SK-N-SH (cell line): Measurements from ENCODE around the gene RAB21. TPM values are rescaled to one million over a fixed set of nuclear protein-coding genes. Genes with fewer than 3 reads are reported as not detected.
"Not testable (repeated sequence)": the region's sequence is repeated elsewhere in the genome, so short reads cannot be mapped to it uniquely, and the experiment has no call there.

Source experiments
- CTCF ChIA-PET: fragments of 300-600, 350-600 bp; formaldehyde crosslinking; extraction: SDS; loops from one replicate; lab custom pipeline; 2021; lab: Yijun Ruan, JAX
- POLR2A ChIA-PET: fragments of 350-600 bp; sonication (Branson Sonifier 250); formaldehyde crosslinking; extraction: SDS; loops from one replicate; lab custom pipeline; 2020; ENCODE audit warnings: antibody characterized with exemption, inconsistent platforms; lab: Yijun Ruan, JAX
- DNase-seq: peaks from one replicate; pipeline ENCODE4 v3.0.0; 2012
- H2AFZ ChIP-seq: fragments of 200-600 bp; sonication (generic); 2 replicates; pipeline ENCODE4 v1.8.1; 2016; ENCODE audit warnings: antibody characterized with exemption, mild to moderate bottlenecking, low read depth
- H3F3A ChIP-seq: fragments of 200-600 bp; sonication (generic); replicated peaks from 2 replicates; pipeline ENCODE3; 2016; ENCODE audit warnings: antibody characterized with exemption, mild to moderate bottlenecking; ENCODE audit not compliant: insufficient read depth
- H3K27ac ChIP-seq, 2 experiments: fragments of 200-500 bp in 1 of 2; fragments of 200-600 bp in 1 of 2; sonication (Bioruptor generic) in 1 of 2; sonication (generic), shearing (Covaris generic) in 1 of 2; 2 replicates each; pipeline versions ENCODE4 v1.5.1 to v1.6.1; 2014 to 2016; ENCODE audit warnings: low read depth in 2 of 2, inconsistent platforms in 1 of 2, low read length in 1 of 2, mild to moderate bottlenecking in 1 of 2, mixed read lengths in 1 of 2
- H3K27me3 ChIP-seq: fragments of 200-600 bp; sonication (generic), shearing (Covaris generic); 2 replicates; pipeline ENCODE4 v1.6.1; 2016; ENCODE audit warnings: mixed run types; ENCODE audit not compliant: insufficient read depth
- H3K36me3 ChIP-seq, 2 experiments: fragments of 200-500 bp in 1 of 2; fragments of 200-600 bp in 1 of 2; sonication (Bioruptor generic) in 1 of 2; sonication (generic) in 1 of 2; replicated peaks in 1 of 2; 2 replicates each; pipeline versions ENCODE3 to v1.5.1; 2014 to 2016; ENCODE audit warnings: low read length in 1 of 2, mild to moderate bottlenecking in 1 of 2; ENCODE audit not compliant: insufficient read depth in 2 of 2, control insufficient read depth in 1 of 2
- H3K4me1 ChIP-seq, 2 experiments: fragments of 200-500 bp in 1 of 2; fragments of 200-600 bp in 1 of 2; sonication (Bioruptor generic) in 1 of 2; sonication (generic), shearing (Covaris generic) in 1 of 2; 2 replicates each; pipeline versions ENCODE4 v1.5.1 to v1.6.1; 2014 to 2016; ENCODE audit warnings: low read depth in 1 of 2, low read length in 1 of 2, mixed run types in 1 of 2; ENCODE audit not compliant: insufficient read depth in 2 of 2, control insufficient read depth in 1 of 2
- H3K4me2 ChIP-seq: fragments of 200-600 bp; sonication (generic), shearing (Covaris generic); 2 replicates; pipeline ENCODE4 v1.6.1; 2017; ENCODE audit warnings: mixed run types
- H3K4me3 ChIP-seq, 2 experiments: fragments of 200-500 bp in 1 of 2; fragments of 200-600 bp in 1 of 2; sonication (Bioruptor generic) in 1 of 2; sonication (generic), shearing (Covaris generic) in 1 of 2; 2 replicates each; pipeline versions ENCODE4 v1.5.1 to v1.8.1; 2014 to 2016; ENCODE audit warnings: low read depth in 2 of 2, inconsistent platforms in 1 of 2, low read length in 1 of 2, mild to moderate bottlenecking in 1 of 2, mixed read lengths in 1 of 2, moderate library complexity in 1 of 2
- H3K79me2 ChIP-seq: fragments of 200-600 bp; sonication (generic); 2 replicates; pipeline ENCODE4 v1.8.1; 2017; ENCODE audit warnings: mild to moderate bottlenecking; ENCODE audit not compliant: insufficient read depth
- H3K9ac ChIP-seq: fragments of 200-600 bp; sonication (generic); 2 replicates; pipeline ENCODE4 v1.6.1; 2017; ENCODE audit warnings: mixed run types
- H3K9me2 ChIP-seq: fragments of 200-600 bp; sonication (generic); 2 replicates; pipeline ENCODE4 v1.6.1; 2017; ENCODE audit warnings: mixed run types
- H3K9me3 ChIP-seq: fragments of 200-600 bp; sonication (generic); 2 replicates; pipeline ENCODE4 v1.6.1; 2017; ENCODE audit warnings: mixed run types, mild to moderate bottlenecking, moderate library complexity
- H4K20me1 ChIP-seq: fragments of 200-600 bp; sonication (generic); 2 replicates; pipeline ENCODE4 v1.6.1; 2017; ENCODE audit warnings: mild to moderate bottlenecking, mixed run types; ENCODE audit not compliant: insufficient read depth
- EP300 ChIP-seq, 2 experiments: IDR thresholded peaks; 2 replicates each; pipeline versions ENCODE4 v1.4.0 to v1.6.1; 2012; ENCODE audit warnings: borderline replicate concordance in 1 of 2, low read depth in 1 of 2, low read length in 1 of 2
- JUND ChIP-seq: IDR thresholded peaks from 2 replicates; pipeline ENCODE4 v1.4.0; 2012
- MXI1 ChIP-seq: IDR thresholded peaks from 2 replicates; pipeline ENCODE4 v1.6.1; 2012; ENCODE audit warnings: mild to moderate bottlenecking, low read depth, low read length, improper control_type of control experiment
- NFIC ChIP-seq: IDR thresholded peaks from 2 replicates; pipeline ENCODE4 v1.4.0; 2012; ENCODE audit warnings: borderline replicate concordance
- RAD21 ChIP-seq: IDR thresholded peaks from 2 replicates; pipeline ENCODE4 v1.6.1; 2012; ENCODE audit warnings: mild to moderate bottlenecking, low read length
- SIN3A ChIP-seq: IDR thresholded peaks from 2 replicates; pipeline ENCODE4 v1.6.1; 2012; ENCODE audit warnings: low read depth, mild to moderate bottlenecking, low read length, moderate library complexity, borderline replicate concordance
- TCF12 ChIP-seq: IDR thresholded peaks from 2 replicates; pipeline ENCODE4 v1.4.0; 2012
- WGBS: methylation state at CpG from one replicate; pipeline ENCODE4 v1.1.6; 2017; ENCODE audit warnings: low lambda C conversion rate; 5-methylcytosine and 5-hydroxymethylcytosine counted together
- polyA plus RNA-seq, 3 experiments: library from polyadenylated mRNA; depleted of rRNA; stranded (reverse); fragments of >200 nt; gene quantifications; 2 replicates each; pipeline ENCODE4 v1.2.3, GENCODE V29; 2012
- TF ChIP-seq, protein P1 (sequence below): IDR thresholded peaks from 2 replicates; pipeline ENCODE4; 2012
- TF ChIP-seq, protein P2 (sequence below): IDR thresholded peaks from 2 replicates; pipeline ENCODE4 v1.4.0; 2012; ENCODE audit warnings: low read depth
- TF ChIP-seq, protein P3 (sequence below): fragments of 150-350 bp; IDR thresholded peaks from 2 replicates; pipeline ENCODE4 v1.6.1; 2017; ENCODE audit warnings: antibody characterized with exemption, low read length, low read depth, borderline replicate concordance
- TF ChIP-seq, protein P4 (sequence below): IDR thresholded peaks from 2 replicates; pipeline ENCODE4 v1.4.0; 2012; ENCODE audit warnings: low read depth, borderline replicate concordance
- TF ChIP-seq, protein P5 (sequence below): IDR thresholded peaks from 2 replicates; pipeline ENCODE4 v1.4.0; 2012; ENCODE audit warnings: low read depth, borderline replicate concordance

Gene RAB21
- polyA plus RNA-seq, 1 of the 3 experiments (the other 2 are of a cell fraction), result 6.5 TPM

DNA sequence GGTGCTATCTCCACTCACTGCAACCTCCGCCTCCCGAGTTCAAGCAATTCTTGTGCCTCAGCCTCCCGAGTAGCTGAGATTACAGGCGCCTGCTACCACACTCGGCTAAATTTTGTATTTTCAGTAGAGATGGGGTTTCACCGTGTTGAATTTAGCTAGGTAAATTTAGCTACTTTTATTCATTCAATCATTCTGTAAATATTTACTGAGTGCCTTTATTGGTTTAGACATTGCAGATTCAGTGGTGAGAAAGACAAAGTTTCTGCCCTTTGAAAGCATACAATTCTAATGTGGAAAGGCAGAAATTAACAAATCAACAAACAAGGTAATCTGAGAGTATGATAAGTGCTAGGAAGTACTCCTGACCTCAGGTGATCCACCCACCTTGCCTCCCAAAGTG is 60.6 kb downstream of the RAB21 start:
- H3K27ac ChIP-seq, H3K4me3 ChIP-seq, H2AFZ ChIP-seq, H4K20me1 ChIP-seq, H3K4me2 ChIP-seq, H3K36me3 ChIP-seq, H3K4me1 ChIP-seq, H3K9ac ChIP-seq, DNase-seq, H3K79me2 ChIP-seq, POLR2A ChIA-PET, H3K27me3 ChIP-seq, H3F3A ChIP-seq, H3K9me3 ChIP-seq, H3K9me2 ChIP-seq: not testable (repeated sequence)
- WGBS, result 62% methylated on average over 6 of the region's 6 CpGs
- CTCF ChIA-PET, result interaction anchor here (1.2 kb wide), 1 partner anchor 124 kb away, joined by 3 read pairs; the partner anchor contains the start of gene TPH2

DNA sequence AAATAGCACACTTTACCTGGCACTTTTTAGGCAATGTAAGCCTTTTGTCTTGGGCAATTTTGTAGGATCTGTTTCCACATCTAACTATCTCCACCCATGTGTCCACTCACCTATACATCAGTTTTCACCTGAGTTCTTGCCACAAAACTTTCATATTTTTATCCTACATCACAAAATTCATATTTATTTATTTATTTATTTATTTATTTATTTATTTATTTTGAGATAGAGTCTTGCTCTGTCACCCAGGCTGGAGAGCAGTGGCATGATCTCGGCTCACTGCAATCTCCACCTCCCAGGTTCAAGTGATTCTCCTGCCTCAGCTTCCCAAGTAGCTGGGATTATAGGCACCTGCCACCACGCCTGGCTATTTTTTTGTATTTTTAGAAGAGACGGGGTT is 67.4 kb downstream of the RAB21 start:
- H3K4me2 ChIP-seq, H3K9me2 ChIP-seq, H3K9me3 ChIP-seq, DNase-seq, POLR2A ChIA-PET, H3K27ac ChIP-seq, H3K4me1 ChIP-seq, H3K36me3 ChIP-seq, H3K27me3 ChIP-seq, H3K9ac ChIP-seq, H3K4me3 ChIP-seq, CTCF ChIA-PET, H3F3A ChIP-seq, H2AFZ ChIP-seq, H3K79me2 ChIP-seq, H4K20me1 ChIP-seq: not testable (repeated sequence)
- WGBS, result 70% methylated on average over 3 of the region's 3 CpGs

DNA sequence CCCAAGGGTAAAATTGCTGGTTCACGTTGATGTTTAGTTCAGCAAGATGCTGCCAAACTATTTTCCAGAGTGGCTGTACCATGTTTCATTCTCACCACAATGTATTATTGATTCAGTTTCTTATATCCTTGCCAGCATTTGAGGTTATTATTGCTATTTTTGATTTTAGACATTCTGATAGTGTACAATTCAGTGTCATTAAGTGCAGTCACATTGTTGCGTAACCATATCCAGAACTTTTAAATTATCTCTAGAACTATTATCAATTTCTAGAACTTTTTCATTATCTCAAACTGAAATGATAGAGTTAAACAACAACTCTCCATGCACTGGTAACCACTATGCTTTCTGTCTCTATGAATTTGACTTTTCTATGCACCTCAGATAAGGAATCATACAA is 74.2 kb downstream of the RAB21 start:
- no peaks in the 10 kb centered on the region for H3K36me3 ChIP-seq
- 54% methylated on average over 2 of the region's 2 CpGs for WGBS
- CTCF ChIA-PET, result interaction anchor here (0.8 kb wide), 1 partner anchor 49 kb away, joined by 3 read pairs; no protein-coding TSS in a partner anchor

DNA sequence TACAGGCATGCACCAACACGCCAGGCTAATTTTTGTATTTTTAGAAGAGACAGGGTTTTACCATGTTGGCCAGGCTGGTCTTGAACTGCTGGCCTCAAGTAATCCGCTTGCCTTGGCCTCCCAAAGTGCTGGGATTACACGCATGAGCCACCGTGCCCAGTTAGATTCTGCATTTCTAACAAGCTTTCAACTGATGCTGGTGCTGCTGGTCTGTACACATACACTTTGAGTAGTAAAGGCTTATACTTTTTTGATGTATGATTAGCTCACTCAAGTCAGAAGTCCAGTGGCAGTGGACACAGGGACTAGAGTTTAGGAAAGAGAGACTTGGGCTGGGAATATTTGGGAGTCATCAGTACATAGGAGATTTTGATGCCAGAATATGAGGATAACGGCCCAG is 82.7 kb downstream of the RAB21 start:
- Histone ChIP-seq H3K27me3 (no peaks in the 10 kb centered on the region), H2AFZ (no peak overlapping the region), H4K20me1 (no peaks in the 10 kb centered on the region), H3K9me2 (no peaks in the 10 kb centered on the region), H3K79me2 (peaks cover 24% of the 10 kb centered on the region), H3K27ac (no peak overlapping the region), H3K4me1 (peaks cover 11 to 15% of the 10 kb centered on the region in 2 experiments; a peak in 3 of 4 replicates), H3K9ac (no peak overlapping the region), H3K4me2 (no peak overlapping the region), H3K36me3 (no peaks in the 10 kb centered on the region), H3K9me3 (no peaks in the 10 kb centered on the region), H3F3A (peaks cover 9% of the 10 kb centered on the region), H3K4me3 (no peak overlapping the region)
- WGBS, result 77% methylated on average over 5 of the region's 5 CpGs
- DNase-seq, result no peak
- CTCF ChIA-PET, result interaction anchor here (3.5 kb wide), 1 partner anchor 57 kb away, joined by 24 read pairs; no protein-coding TSS in a partner anchor
- POLR2A ChIA-PET, result no interaction called here
- TF ChIP-seq EP300 (IDR thresholded peaks at IDR 0.05; ENCODE audit: borderline replicate concordance in 1 of 2, low read depth in 1 of 2, low read length in 1 of 2) (no peak), SIN3A (no peak), JUND (no peak), TCF12 (no peak), NFIC (no peak)
- TF ChIP-seq, protein P1, sequence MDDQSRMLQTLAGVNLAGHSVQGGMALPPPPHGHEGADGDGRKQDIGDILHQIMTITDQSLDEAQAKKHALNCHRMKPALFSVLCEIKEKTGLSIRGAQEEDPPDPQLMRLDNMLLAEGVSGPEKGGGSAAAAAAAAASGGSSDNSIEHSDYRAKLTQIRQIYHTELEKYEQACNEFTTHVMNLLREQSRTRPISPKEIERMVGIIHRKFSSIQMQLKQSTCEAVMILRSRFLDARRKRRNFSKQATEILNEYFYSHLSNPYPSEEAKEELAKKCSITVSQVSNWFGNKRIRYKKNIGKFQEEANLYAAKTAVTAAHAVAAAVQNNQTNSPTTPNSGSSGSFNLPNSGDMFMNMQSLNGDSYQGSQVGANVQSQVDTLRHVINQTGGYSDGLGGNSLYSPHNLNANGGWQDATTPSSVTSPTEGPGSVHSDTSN, result no peak
- TF ChIP-seq, protein P2, sequence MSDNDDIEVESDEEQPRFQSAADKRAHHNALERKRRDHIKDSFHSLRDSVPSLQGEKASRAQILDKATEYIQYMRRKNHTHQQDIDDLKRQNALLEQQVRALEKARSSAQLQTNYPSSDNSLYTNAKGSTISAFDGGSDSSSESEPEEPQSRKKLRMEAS, result no peak
- TF ChIP-seq, protein P3, sequence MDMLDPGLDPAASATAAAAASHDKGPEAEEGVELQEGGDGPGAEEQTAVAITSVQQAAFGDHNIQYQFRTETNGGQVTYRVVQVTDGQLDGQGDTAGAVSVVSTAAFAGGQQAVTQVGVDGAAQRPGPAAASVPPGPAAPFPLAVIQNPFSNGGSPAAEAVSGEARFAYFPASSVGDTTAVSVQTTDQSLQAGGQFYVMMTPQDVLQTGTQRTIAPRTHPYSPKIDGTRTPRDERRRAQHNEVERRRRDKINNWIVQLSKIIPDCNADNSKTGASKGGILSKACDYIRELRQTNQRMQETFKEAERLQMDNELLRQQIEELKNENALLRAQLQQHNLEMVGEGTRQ, result no peak
- TF ChIP-seq, protein P4, sequence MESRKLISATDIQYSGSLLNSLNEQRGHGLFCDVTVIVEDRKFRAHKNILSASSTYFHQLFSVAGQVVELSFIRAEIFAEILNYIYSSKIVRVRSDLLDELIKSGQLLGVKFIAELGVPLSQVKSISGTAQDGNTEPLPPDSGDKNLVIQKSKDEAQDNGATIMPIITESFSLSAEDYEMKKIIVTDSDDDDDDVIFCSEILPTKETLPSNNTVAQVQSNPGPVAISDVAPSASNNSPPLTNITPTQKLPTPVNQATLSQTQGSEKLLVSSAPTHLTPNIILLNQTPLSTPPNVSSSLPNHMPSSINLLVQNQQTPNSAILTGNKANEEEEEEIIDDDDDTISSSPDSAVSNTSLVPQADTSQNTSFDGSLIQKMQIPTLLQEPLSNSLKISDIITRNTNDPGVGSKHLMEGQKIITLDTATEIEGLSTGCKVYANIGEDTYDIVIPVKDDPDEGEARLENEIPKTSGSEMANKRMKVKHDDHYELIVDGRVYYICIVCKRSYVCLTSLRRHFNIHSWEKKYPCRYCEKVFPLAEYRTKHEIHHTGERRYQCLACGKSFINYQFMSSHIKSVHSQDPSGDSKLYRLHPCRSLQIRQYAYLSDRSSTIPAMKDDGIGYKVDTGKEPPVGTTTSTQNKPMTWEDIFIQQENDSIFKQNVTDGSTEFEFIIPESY, result no peak

More for the DNA sequence above, 74.2 kb downstream of the RAB21 start:
- no peak for DNase-seq
- Histone ChIP-seq H2AFZ (no peak overlapping the region), H3F3A (no peaks in the 10 kb centered on the region), H3K79me2 (no peaks in the 10 kb centered on the region), H3K9ac (no peak overlapping the region), H3K4me2 (no peak overlapping the region), H3K27ac (no peak overlapping the region), H3K9me3 (no peaks in the 10 kb centered on the region), H4K20me1 (no peaks in the 10 kb centered on the region), H3K4me1 (no peaks in the 10 kb centered on the region), H3K27me3 (no peaks in the 10 kb centered on the region), H3K4me3 (no peak overlapping the region), H3K9me2 (no peaks in the 10 kb centered on the region; the same call in 1 of the 2 replicates)
- POLR2A ChIA-PET, result no interaction called here
- TF ChIP-seq MXI1, result no peak
- no peak for TF ChIP-seq NFIC
- no peak for TF ChIP-seq RAD21
- TF ChIP-seq JUND, result no peak
- TF ChIP-seq, protein P5, sequence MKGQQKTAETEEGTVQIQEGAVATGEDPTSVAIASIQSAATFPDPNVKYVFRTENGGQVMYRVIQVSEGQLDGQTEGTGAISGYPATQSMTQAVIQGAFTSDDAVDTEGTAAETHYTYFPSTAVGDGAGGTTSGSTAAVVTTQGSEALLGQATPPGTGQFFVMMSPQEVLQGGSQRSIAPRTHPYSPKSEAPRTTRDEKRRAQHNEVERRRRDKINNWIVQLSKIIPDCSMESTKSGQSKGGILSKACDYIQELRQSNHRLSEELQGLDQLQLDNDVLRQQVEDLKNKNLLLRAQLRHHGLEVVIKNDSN, result no peak
